AG09319 (cell line): Measurements from ENCODE around the gene PIP4K2B.

Experiments
- DNase-seq: peaks from one replicate; pipeline ENCODE4 v3.0.0-alpha.2; 2010; ENCODE audit warnings: low read depth; ENCODE audit errors: extremely low read depth
- TF ChIP-seq, protein P1 (sequence below): IDR thresholded peaks from 2 replicates; pipeline ENCODE4 v1.5.1; 2011; ENCODE audit warnings: low read depth, mild to moderate bottlenecking, inconsistent platforms, low read length, moderate library complexity

The PIP4K2B gene

DNA sequence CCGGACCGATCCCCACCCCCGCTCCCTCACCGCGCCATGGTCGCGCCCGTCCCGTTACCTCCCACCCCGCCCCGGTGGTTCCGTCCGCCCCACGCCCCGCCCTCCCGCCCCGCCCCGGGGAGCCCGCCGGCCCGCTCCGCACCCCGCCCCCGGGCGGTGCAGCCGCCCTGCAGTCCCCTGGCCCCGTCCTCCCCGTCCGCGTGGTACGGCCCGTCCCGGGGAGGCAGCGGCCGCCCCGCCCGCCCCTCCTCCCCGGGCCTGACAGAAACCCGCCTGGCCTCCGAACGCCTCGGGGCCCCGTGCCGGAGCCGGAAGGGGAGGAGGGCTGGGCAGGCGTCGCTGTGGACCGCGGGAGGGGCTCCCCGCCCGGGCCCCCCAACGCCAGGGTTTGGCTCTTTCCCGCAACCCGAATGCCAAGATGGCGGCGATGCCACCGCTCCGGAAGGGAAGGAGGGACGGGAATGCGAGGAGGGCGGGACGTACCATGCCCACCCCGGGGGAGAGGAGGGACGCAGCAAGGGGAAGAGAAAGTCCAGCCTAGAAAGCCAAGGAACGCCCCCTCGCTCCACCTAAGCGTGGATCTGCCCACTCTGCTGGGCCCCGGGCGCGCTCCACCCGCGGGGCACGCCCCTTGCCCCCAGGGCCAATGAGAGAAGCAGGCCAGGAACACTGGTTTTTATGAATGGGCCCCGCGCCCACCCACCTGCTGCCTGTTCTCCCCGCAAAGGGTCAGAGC is at the start of gene PIP4K2B:
Gene PIP4K2B (minus strand): TSS at position 56 of the 736 bp plus-strand sequence. CDS start 132 bp downstream, outside the sequence.
- TF ChIP-seq, protein P1, sequence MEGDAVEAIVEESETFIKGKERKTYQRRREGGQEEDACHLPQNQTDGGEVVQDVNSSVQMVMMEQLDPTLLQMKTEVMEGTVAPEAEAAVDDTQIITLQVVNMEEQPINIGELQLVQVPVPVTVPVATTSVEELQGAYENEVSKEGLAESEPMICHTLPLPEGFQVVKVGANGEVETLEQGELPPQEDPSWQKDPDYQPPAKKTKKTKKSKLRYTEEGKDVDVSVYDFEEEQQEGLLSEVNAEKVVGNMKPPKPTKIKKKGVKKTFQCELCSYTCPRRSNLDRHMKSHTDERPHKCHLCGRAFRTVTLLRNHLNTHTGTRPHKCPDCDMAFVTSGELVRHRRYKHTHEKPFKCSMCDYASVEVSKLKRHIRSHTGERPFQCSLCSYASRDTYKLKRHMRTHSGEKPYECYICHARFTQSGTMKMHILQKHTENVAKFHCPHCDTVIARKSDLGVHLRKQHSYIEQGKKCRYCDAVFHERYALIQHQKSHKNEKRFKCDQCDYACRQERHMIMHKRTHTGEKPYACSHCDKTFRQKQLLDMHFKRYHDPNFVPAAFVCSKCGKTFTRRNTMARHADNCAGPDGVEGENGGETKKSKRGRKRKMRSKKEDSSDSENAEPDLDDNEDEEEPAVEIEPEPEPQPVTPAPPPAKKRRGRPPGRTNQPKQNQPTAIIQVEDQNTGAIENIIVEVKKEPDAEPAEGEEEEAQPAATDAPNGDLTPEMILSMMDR = no peak
- DNase-seq = peak; percentile 98

DNA sequence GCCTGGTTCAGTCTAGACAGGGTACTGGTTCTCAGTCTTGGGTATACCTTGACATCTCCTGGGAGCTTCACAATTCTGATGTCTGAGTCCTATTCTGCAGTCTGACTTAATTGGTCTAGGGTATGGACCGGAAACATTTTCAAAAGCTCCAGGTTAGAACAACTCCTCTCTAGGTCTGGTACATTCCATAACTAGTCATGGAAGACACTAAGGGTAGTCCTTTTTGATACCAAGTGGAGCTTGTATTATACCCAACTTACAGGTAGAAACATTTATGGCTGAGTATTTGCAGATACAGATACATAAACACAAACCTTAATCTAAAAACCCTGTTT is 49.2 kb upstream of the PIP4K2B start:
- no peak for DNase-seq
- TF ChIP-seq, protein P1 = no peak

DNA sequence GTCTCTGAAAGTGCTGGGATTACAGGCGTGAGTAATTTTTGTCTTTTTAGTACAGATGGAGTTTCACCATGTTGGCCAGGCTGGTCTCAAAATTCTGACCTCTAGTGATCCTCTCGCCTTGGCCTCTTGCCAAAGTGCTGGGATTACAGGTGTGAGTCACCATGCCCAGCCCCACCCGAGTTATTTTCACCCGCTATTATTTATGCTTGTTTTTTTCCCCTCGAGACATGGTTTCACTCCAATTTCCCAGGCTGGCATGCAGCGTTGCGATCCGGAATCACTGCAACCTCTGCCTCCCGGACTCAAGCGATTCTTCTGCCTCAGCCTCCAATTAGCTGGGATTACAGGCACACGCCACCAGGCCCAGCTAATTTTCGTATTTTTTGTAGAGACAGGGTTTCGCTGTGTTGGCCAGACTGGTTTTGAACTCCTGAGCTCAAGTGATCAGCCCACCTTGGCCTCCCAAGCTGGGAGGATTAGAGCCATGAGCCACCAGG is 45.0 kb upstream of the PIP4K2B start:
- TF ChIP-seq, protein P1 = no peak
- no peak for DNase-seq

DNA sequence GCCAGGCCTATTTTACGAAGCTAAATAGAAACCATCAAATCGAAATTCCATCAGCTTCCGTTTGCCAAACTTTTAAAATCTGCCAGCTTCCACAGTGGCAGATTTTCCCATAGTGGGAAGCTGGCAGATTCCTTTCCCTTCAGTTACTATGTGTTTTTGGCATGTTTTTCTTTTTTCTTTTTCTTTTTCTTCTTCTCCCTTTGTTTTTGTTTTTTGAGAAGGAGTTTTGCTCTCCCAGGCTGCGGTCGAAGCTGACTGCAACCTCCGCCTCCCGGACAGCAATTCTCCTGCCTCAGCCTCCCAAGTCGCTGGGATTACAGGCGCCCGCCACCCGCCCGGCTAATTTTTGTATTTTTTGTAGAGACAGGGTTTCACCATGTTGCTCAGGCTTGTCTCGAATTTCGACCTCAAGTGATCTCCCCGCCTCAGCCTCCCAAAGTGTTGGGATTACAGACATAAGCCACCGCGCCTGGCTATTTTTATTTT is 26.4 kb upstream of the PIP4K2B start:
- DNase-seq = no peak
- TF ChIP-seq, protein P1 = no peak

DNA sequence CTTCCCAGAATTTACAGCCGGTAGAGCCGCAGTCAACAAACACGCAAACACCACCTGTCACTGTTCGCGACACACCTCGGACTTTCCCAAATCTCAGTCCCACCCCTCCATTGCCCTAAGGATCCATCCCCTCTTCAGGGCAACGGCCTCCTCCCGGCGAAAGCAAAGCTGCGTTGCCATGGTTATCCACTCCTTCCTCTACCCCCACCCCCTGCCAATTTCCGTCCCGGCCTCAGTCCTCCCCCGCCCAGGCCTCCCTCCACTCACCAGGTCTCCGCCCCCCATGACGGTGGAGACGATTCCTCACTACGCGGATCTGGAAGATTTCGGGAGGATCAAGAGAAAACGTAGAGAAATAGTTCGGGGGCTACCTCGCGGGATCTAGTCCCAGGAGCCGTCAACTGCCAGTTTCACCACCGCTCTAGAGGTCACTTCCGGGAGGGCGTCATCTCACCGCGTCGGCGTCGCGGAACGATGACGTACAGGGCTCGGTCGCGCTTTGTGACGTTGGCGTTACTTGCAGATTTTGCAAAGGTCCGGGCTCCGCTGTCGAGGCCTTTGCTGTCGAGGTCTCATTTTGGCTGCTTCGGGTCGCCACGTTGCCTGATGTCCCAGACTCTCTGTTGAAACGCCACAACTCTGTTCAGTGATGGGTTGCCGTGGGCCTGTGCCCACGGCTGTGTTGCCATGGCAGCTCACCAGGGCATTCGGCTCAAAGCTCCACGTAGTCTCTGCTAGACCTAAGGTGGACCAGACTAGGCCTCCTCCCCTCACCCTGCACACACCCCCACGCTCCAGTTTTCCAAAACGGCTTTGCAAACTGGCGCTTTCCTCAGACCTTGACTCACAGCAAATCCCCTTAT is 25.8 kb upstream of the PIP4K2B start, which contains the start of gene CWC25:
Gene CWC25 (minus strand): TSS at position 423 of the 863 bp plus-strand sequence. CDS start 138 bp downstream, at position 285.
- DNase-seq = peak; percentile 92
- TF ChIP-seq, protein P1 = no peak

DNA sequence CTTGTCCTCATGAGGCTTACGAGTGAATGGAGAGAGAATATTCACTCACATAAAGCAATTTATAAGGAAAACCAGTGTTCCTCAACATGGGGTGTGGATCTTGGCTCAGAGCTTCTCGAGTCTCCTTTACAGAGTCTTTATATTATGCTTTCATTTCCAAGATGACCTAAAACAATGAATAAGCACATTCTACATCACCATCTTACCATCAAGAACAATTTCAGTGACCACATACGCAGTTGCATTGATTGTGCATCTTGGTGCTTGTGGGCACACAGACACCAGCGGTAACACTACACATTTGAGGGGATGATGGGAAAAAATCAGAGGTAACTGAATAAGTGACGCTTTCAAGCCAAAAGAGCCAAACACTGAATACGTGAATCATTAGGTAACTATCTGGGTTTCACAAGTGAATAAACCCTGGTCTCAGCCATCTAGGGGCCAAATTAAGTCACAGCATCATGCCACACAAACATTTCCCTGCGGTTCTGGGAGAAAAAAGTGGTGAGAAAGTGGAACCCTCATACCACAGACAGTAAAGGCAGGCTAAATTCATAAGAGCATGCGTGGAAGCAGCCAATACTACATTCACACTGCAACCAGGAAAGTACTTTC is 16.3 kb upstream of the PIP4K2B start:
- DNase-seq = no peak
- TF ChIP-seq, protein P1 = peak; percentile 24

DNA sequence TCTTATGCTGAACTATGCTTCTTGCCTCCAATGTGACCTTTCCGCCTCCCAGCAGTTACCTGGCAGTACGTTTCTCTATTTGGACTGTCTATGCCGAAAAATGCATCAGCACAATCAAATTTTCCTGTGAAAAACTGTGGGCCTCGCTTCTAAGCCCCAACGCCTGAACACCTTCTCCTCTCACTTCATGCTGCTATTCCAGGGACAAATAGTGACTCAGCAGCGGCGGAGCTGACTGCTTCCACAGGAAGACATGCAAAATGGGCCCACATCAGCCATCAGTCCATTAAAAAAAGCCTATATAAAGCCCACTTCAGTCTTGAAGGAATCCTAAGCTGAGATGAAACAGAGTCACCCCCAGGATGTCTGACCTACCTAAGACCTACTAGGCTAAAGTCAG is 10.5 kb upstream of the PIP4K2B start:
- TF ChIP-seq, protein P1 = no peak
- DNase-seq = no peak
